GM20000 (cell line): ENCODE results near the gene SEC14L1.
"Not testable (repeated sequence)": the region's sequence is repeated elsewhere in the genome, so short reads cannot be mapped to it uniquely, and the experiment has no call there.

Experiments
- DNase-seq: peaks from one replicate; pipeline ENCODE4 v3.0.0; 2012; ENCODE audit warnings: low spot score
- TF ChIP-seq, protein P1 (sequence below): IDR thresholded peaks from 2 replicates; pipeline ENCODE4 v1.5.1; 2012; ENCODE audit warnings: mild to moderate bottlenecking, control low read depth; ENCODE audit errors: extremely low read depth, missing control alignments

Gene SEC14L1

DNA sequence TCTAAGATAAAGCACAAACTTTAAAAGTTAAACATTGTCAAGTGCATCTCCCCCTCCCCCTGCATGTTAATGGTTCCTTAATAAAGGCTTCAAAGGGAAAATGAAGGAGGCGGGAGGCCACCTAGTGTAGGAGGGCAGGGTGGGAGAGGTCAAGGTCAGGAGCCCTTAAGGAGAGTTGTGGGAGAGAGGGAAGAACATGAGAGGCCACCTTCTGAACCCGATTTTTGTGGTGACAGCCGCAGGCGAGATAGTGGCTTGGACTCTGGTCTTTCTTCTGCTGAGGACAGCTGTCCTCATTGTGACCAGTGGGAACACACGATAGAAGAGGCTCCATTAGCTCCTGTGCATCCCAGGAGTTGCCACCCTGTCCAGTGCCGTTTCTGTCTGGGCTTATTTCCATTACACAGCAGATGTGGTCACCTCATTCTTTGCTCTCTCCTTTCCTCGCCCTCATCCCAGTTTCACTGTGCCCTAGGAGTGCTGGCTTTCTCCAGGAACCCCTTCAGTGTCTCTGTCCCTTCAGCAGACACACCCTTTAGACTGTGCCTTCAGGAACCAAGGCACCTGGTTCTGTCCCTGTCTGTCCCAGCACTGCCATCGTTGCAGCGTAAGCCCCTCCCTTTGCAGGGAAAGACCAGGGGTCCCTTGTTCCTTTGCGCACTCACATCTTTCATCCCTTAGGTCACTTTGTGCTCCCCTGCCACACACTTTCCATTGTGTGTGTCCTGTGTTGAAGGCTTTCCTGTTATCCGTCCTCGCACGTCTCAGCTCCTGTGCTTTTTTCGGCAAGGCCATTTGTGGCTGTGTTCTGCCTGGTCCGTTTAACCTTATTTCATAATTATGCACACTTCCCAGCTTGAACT, 7.5 kb downstream of the SEC14L1 start:
- TF ChIP-seq, protein P1, sequence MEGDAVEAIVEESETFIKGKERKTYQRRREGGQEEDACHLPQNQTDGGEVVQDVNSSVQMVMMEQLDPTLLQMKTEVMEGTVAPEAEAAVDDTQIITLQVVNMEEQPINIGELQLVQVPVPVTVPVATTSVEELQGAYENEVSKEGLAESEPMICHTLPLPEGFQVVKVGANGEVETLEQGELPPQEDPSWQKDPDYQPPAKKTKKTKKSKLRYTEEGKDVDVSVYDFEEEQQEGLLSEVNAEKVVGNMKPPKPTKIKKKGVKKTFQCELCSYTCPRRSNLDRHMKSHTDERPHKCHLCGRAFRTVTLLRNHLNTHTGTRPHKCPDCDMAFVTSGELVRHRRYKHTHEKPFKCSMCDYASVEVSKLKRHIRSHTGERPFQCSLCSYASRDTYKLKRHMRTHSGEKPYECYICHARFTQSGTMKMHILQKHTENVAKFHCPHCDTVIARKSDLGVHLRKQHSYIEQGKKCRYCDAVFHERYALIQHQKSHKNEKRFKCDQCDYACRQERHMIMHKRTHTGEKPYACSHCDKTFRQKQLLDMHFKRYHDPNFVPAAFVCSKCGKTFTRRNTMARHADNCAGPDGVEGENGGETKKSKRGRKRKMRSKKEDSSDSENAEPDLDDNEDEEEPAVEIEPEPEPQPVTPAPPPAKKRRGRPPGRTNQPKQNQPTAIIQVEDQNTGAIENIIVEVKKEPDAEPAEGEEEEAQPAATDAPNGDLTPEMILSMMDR = no peak
- DNase-seq = no peak

DNA sequence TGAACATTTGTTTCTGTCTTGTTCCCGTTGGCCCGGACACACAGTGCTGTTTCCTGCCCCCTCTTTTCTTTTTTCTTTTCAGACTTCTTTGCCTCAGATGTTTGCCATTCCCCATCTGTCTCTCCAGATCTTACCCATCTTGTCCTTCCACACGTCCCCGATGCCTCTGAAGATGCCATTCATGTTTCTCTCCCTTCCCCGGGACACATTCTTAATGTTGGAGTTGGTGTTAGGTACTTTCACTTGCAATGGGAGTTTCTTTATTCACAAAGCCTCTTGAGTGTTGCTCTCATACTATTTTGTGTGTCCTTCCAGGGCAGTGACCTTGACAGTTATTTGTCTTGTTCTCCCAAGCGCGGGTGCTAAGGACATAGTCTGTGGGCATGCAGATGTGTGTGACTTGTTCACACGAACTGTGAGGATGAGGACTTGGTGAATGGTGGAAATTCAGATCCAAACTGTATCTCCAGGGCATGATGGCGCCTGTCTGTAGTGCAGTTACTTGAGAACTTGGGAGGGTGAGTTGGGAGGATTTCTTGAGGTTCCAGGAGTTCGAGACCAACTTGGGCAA, 8.3 kb downstream of the SEC14L1 start:
- TF ChIP-seq, protein P1 = no peak
- DNase-seq = no peak

DNA sequence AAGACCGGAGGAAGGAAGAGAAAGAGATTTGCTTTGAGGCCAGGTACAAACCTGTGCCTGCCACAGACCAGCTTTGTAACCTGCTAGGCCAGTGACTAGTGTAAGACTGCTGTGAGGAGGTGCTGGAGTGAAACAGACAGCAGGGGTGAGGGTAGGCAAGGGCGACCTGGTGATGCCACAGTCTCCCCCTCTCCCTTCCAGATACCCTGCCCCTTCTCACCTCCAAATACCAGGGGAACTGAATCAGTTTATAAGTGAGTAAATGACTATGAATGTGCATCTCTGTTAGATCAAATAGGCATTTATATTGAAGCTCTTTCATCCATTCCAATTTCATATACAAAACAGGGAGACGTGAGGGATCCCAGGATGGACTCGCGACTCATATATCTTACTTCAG, 9.4 kb downstream of the SEC14L1 start:
- TF ChIP-seq, protein P1 = no peak
- no peak for DNase-seq

DNA sequence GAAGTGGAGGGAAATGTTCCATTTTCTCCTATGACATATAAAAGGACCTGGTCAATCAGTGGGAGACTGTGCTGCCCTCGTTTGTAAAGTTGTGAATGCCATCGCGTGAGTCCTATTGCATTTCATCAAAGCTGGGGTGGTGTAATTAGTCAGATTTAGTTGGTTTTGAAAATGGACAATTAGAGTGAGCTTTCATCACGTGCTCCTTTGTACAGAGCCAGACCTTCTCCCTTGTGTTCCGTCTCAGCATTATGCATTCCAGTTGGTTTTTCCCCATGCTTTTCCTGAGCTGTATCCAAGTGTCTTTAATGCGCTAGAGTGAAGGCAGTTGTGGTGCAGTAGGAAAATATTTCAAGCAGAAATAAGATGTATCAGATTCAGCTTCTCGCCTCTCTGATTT, 10.4 kb downstream of the SEC14L1 start:
- DNase-seq = no peak
- TF ChIP-seq, protein P1 = no peak

DNA sequence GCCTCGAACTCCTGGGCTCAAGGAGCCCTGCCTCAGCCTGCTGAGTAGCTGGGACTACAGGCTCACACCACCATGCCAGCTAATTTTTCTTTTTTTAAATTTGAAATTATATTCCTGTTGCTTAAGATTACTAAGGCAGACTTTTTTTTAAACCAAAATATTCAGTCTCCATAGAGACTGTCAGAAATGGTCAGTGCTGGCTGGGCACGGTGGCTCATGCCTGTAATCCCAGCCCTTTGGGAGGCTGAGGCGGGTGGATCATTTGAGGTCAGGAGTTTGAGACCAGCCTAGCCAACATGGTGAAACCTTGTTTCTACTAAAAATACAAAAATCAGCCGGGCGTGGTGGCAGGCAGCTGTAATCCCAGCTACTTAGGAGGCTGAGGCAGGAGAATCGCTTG, 11.3 kb downstream of the SEC14L1 start:
- not testable (repeated sequence) for DNase-seq

DNA sequence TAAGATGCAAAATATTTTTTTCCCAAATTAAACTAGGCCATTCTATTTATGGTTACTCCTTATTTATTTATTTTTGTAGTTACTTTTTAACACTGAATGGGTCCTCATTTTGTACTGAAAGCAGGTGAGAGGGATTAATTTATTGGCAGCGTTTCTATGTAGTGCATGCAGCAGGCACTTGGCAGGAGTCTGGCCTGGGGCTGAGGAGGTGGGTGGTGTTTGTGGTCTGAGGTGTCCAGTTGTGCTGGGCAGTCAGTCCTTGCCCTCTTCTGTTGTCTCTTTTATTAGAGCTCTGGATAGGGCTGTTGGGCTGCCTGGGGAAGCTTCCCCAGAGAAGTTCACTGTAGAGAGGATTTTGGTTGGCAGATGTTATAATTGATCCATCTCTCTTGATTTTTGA, 12.7 kb downstream of the SEC14L1 start:
- TF ChIP-seq, protein P1 = no peak
- no peak for DNase-seq

DNA sequence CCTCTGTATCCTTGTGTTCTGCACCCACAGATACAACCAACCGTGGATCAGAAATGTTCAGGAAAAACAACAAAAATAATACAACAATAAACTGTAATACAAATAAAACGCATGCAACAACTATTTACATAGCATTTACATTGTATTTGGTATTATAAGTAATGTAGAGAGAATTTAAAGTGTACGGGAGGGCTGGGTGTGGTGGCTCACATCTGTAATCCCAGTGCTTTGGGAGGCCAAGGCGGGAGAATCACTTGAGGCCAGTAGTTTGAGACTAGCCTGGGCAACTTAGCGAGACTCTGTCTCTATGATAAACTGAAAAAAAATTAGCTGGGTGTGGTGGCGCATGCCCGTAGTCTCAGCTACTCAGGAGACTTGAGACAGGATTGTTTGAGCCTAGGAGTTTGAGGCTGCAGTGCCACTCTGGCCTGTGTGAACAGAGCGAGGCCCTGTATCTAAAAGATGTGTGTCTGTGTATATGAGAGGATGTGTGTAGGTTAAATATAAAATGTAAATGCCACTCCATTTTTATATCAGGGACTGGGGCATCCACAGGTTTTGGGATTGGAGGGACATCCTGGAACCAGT, 13.3 kb downstream of the SEC14L1 start:
- TF ChIP-seq, protein P1 = no peak
- no peak for DNase-seq
